Tibial artery (tissue), 4 donors: ENCODE data around the gene KRTAP4-12.
"Not testable (repeated sequence)": the region's sequence is repeated elsewhere in the genome, so short reads cannot be mapped to it uniquely, and the experiment has no call there.

Experiments used
- DNase-seq, 2 donors: peaks; one replicate each; pipeline ENCODE4 v3.0.0-alpha.2; 2019
- H3K27ac ChIP-seq, 2 donors: fragments of 200-600 bp; sonication (generic) in 1 of 2; 1 replicate in 1 of 2; 2 replicates in 1 of 2; pipeline ENCODE4 v1.5.1; 2018 to 2019; ENCODE audit warnings: mild to moderate bottlenecking in 1 of 2
- H3K27me3 ChIP-seq, 2 donors: fragments of 200-600 bp; sonication (generic) in 1 of 2; one replicate each; pipeline versions ENCODE4 v1.5.1 to v1.6.0; 2016 to 2019
- H3K36me3 ChIP-seq, 3 donors: fragments of 200-600 bp; sonication (generic) in 2 of 3; one replicate each; pipeline ENCODE4 v1.5.1; 2016 to 2019; ENCODE audit warnings: mild to moderate bottlenecking in 2 of 3
- H3K4me1 ChIP-seq, 4 donors: fragments of 200-600 bp; sonication (generic) in 2 of 4; 1 replicate in 3 of 4; 2 replicates in 1 of 4; pipeline ENCODE4 v1.5.1; 2016 to 2019
- H3K4me3 ChIP-seq, 2 donors: fragments of 200-600 bp; sonication (generic) in 1 of 2; 1 replicate in 1 of 2; 2 replicates in 1 of 2; pipeline ENCODE4 v1.5.1; 2018 to 2019; ENCODE audit warnings: mild to moderate bottlenecking in 2 of 2
- H3K9me3 ChIP-seq, 3 donors: fragments of 200-600 bp; sonication (generic) in 1 of 3; one replicate each; pipeline ENCODE4 v1.5.1; 2016 to 2019
- CTCF ChIP-seq, 2 experiments: fragments of 200-600 bp in 1 of 2; fragments of 450-650 bp in 1 of 2; IDR thresholded peaks; one replicate each; pipeline ENCODE4 v1.5.1; 2017 to 2019; ENCODE audit warnings: antibody characterized with exemption in 2 of 2, mild to moderate bottlenecking in 1 of 2, moderate library complexity in 1 of 2
- intact Hi-C: fragments of 100-400 bp; cut with DNase I; formaldehyde crosslinking; loops from one replicate; pipeline ENCODE4 v1.15.0; 2023; ENCODE audit warnings: low total_unique reads

The KRTAP4-12 gene

GRCh38 chr17:41083427-41083826, 40.6 kb downstream of the KRTAP4-12 start:
- H3K36me3 ChIP-seq, H3K4me1 ChIP-seq, H3K27me3 ChIP-seq, H3K27ac ChIP-seq, intact Hi-C loops, H3K4me3 ChIP-seq, H3K9me3 ChIP-seq, DNase-seq: not testable (repeated sequence)

GRCh38 chr17:41082626-41083025, 41.4 kb downstream of the KRTAP4-12 start:
- no peak for DNase-seq
- intact Hi-C loops: no loop called here
- Histone ChIP-seq H3K9me3 (no peaks in the 10 kb centered on the region), H3K4me3 (no peak overlapping the region), H3K27ac (no peak overlapping the region), H3K27me3 (no peaks in the 10 kb centered on the region), H3K4me1 (no peaks in the 10 kb centered on the region), H3K36me3 (no peaks in the 10 kb centered on the region)
- no peak for TF ChIP-seq CTCF (IDR thresholded peaks at IDR 0.05)

GRCh38 chr17:41076788-41077187, 47.2 kb downstream of the KRTAP4-12 start:
- Histone ChIP-seq H3K4me3 (no peak overlapping the region), H3K27ac (no peak overlapping the region), H3K36me3 (no peaks in the 10 kb centered on the region), H3K4me1 (no peaks in the 10 kb centered on the region), H3K27me3 (no peaks in the 10 kb centered on the region), H3K9me3 (no peaks in the 10 kb centered on the region)
- no peak for TF ChIP-seq CTCF (IDR thresholded peaks at IDR 0.05)
- no peak for DNase-seq
- intact Hi-C loops: no loop called here

GRCh38 chr17:41073676-41074075, 50.3 kb downstream of the KRTAP4-12 start:
- no peaks in the 10 kb centered on the region for H3K36me3 ChIP-seq
- H3K4me3 ChIP-seq: no peak overlapping the region
- H3K9me3 ChIP-seq: no peaks in the 10 kb centered on the region
- no peaks in the 10 kb centered on the region for H3K27me3 ChIP-seq
- TF ChIP-seq CTCF (IDR thresholded peaks at IDR 0.05): no peak
- no peaks in the 10 kb centered on the region for H3K4me1 ChIP-seq
- DNase-seq: no peak
- H3K27ac ChIP-seq: no peak overlapping the region
- intact Hi-C loops: no loop called here
